GM23338 (cell line): ENCODE measurements around the gene COL2A1. TPM values are rescaled to one million over a fixed set of nuclear protein-coding genes. Genes with fewer than 3 reads are reported as not detected.

ENCODE experiments used
- CREB1 ChIP-seq: fragments of 250-450 bp; sonication (Bioruptor Pico); IDR thresholded peaks from 2 replicates; pipeline ENCODE4 v1.5.0; 2020; ENCODE audit warnings: low read depth, mild to moderate bottlenecking, moderate library complexity
- EZH2 ChIP-seq: fragments of 200-600 bp; sonication (generic); IDR thresholded peaks from one replicate; pipeline ENCODE4 v1.8.0; 2017; ENCODE audit warnings: antibody characterized with exemption, mild to moderate bottlenecking, low read depth; ENCODE audit not compliant: unreplicated experiment
- JUNB ChIP-seq: IDR thresholded peaks from one replicate; pipeline ENCODE4 v1.6.1; 2016; ENCODE audit warnings: antibody characterized with exemption; ENCODE audit not compliant: unreplicated experiment
- NANOG ChIP-seq: IDR thresholded peaks from 2 replicates; pipeline ENCODE4 v1.6.1; 2016; ENCODE audit warnings: antibody characterized with exemption, borderline replicate concordance
- POLR2AphosphoS5 ChIP-seq: IDR thresholded peaks from 2 replicates; pipeline ENCODE4 v1.6.1; 2016; ENCODE audit warnings: antibody characterized with exemption, low read depth
- ZNF114 ChIP-seq: fragments of 250-450 bp; sonication (Bioruptor Pico); IDR thresholded peaks from 2 replicates; pipeline ENCODE4 v1.5.0; 2020; ENCODE audit warnings: mild to moderate bottlenecking, moderate library complexity
- ZNF331 ChIP-seq: fragments of 250-450 bp; sonication (Bioruptor Pico); IDR thresholded peaks from 2 replicates; pipeline ENCODE4 v1.5.0; 2020; ENCODE audit warnings: low read depth, mild to moderate bottlenecking, moderate library complexity
- polyA plus RNA-seq: library from polyadenylated mRNA; unstranded; fragments of >200 nt; fragmentation: Nextera tagmentation; extraction: Ambion mirVana; gene quantifications from 2 replicates; pipeline ENCODE4 v1.2.1, GENCODE V29; 2016
- total RNA-seq: library from RNA; depleted of rRNA; stranded (reverse); fragments of >200 nt; shearing (Covaris generic); gene quantifications from 2 replicates; pipeline ENCODE4 v1.2.3, GENCODE V29; 2014
- TF ChIP-seq, protein P1 (sequence below): fragments of 250-450 bp; sonication (Bioruptor Pico); IDR thresholded peaks from 2 replicates; pipeline ENCODE4 v1.5.0; 2020; ENCODE audit warnings: mild to moderate bottlenecking, moderate library complexity
- TF ChIP-seq, protein P2 (sequence below): IDR thresholded peaks from one replicate; pipeline ENCODE4 v1.6.1; 2018; ENCODE audit warnings: antibody characterized with exemption; ENCODE audit not compliant: unreplicated experiment

Gene COL2A1
- total and polyA plus RNA-seq, 2 experiments from 2014 or later, result 7.0 to 24.6 TPM

DNA sequence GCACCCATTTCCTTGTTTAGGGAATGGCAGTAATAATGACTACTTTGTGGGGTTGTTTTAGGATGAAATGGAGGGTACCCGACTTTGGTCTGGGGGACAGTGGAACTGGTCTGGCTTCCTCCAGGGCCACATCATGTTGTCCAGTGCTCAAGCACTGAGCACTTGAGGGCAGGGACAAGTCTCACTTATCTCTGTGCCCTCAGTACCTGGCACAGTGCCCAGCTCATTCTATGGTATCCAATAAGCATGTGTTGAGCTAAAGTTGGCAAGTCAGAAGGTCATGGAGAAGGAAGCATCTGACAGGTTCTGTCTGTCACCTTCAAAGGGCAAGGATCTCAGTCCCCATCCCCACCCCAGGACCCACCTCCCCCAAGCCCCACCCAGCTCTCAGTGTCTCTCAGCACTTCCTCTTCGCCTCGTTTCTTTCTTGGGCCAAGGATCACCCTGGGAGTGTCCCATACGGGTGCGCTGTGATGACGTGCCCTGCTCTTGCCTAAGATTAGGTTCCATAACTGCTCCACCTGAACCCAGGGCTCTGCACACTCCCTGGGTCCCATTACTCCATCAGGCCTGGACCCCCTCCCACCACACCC is 65.2 kb downstream of the COL2A1 start (continued):
- TF ChIP-seq, protein P1, sequence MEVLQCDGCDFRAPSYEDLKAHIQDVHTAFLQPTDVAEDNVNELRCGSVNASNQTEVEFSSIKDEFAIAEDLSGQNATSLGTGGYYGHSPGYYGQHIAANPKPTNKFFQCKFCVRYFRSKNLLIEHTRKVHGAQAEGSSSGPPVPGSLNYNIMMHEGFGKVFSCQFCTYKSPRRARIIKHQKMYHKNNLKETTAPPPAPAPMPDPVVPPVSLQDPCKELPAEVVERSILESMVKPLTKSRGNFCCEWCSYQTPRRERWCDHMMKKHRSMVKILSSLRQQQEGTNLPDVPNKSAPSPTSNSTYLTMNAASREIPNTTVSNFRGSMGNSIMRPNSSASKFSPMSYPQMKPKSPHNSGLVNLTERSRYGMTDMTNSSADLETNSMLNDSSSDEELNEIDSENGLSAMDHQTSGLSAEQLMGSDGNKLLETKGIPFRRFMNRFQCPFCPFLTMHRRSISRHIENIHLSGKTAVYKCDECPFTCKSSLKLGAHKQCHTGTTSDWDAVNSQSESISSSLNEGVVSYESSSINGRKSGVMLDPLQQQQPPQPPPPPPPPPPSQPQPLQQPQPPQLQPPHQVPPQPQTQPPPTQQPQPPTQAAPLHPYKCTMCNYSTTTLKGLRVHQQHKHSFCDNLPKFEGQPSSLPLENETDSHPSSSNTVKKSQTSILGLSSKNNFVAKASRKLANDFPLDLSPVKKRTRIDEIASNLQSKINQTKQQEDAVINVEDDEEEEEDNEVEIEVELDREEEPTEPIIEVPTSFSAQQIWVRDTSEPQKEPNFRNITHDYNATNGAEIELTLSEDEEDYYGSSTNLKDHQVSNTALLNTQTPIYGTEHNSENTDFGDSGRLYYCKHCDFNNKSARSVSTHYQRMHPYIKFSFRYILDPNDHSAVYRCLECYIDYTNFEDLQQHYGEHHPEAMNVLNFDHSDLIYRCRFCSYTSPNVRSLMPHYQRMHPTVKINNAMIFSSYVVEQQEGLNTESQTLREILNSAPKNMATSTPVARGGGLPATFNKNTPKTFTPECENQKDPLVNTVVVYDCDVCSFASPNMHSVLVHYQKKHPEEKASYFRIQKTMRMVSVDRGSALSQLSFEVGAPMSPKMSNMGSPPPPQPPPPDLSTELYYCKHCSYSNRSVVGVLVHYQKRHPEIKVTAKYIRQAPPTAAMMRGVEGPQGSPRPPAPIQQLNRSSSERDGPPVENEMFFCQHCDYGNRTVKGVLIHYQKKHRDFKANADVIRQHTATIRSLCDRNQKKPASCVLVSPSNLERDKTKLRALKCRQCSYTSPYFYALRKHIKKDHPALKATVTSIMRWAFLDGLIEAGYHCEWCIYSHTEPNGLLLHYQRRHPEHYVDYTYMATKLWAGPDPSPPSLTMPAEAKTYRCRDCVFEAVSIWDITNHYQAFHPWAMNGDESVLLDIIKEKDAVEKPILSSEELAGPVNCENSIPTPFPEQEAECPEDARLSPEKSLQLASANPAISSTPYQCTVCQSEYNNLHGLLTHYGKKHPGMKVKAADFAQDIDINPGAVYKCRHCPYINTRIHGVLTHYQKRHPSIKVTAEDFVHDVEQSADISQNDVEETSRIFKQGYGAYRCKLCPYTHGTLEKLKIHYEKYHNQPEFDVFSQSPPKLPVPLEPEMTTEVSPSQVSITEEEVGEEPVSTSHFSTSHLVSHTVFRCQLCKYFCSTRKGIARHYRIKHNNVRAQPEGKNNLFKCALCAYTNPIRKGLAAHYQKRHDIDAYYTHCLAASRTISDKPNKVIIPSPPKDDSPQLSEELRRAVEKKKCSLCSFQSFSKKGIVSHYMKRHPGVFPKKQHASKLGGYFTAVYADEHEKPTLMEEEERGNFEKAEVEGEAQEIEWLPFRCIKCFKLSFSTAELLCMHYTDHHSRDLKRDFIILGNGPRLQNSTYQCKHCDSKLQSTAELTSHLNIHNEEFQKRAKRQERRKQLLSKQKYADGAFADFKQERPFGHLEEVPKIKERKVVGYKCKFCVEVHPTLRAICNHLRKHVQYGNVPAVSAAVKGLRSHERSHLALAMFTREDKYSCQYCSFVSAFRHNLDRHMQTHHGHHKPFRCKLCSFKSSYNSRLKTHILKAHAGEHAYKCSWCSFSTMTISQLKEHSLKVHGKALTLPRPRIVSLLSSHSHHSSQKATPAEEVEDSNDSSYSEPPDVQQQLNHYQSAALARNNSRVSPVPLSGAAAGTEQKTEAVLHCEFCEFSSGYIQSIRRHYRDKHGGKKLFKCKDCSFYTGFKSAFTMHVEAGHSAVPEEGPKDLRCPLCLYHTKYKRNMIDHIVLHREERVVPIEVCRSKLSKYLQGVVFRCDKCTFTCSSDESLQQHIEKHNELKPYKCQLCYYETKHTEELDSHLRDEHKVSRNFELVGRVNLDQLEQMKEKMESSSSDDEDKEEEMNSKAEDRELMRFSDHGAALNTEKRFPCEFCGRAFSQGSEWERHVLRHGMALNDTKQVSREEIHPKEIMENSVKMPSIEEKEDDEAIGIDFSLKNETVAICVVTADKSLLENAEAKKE (CRISPR knock-in tag), result no peak
- no peak for TF ChIP-seq CREB1 (CRISPR knock-in tag)
- TF ChIP-seq POLR2AphosphoS5, result no peak
- TF ChIP-seq NANOG, result no peak
- no peak for TF ChIP-seq EZH2
- TF ChIP-seq, protein P2, sequence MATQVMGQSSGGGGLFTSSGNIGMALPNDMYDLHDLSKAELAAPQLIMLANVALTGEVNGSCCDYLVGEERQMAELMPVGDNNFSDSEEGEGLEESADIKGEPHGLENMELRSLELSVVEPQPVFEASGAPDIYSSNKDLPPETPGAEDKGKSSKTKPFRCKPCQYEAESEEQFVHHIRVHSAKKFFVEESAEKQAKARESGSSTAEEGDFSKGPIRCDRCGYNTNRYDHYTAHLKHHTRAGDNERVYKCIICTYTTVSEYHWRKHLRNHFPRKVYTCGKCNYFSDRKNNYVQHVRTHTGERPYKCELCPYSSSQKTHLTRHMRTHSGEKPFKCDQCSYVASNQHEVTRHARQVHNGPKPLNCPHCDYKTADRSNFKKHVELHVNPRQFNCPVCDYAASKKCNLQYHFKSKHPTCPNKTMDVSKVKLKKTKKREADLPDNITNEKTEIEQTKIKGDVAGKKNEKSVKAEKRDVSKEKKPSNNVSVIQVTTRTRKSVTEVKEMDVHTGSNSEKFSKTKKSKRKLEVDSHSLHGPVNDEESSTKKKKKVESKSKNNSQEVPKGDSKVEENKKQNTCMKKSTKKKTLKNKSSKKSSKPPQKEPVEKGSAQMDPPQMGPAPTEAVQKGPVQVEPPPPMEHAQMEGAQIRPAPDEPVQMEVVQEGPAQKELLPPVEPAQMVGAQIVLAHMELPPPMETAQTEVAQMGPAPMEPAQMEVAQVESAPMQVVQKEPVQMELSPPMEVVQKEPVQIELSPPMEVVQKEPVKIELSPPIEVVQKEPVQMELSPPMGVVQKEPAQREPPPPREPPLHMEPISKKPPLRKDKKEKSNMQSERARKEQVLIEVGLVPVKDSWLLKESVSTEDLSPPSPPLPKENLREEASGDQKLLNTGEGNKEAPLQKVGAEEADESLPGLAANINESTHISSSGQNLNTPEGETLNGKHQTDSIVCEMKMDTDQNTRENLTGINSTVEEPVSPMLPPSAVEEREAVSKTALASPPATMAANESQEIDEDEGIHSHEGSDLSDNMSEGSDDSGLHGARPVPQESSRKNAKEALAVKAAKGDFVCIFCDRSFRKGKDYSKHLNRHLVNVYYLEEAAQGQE, result no peak
- TF ChIP-seq ZNF331 (CRISPR knock-in tag), result no peak
- no peak for TF ChIP-seq ZNF114 (CRISPR knock-in tag)
- no peak for TF ChIP-seq JUNB
